Liver (tissue), 9 donors: ENCODE results near the gene GAS7. TPM values are rescaled to one million over a fixed set of nuclear protein-coding genes. Genes with fewer than 3 reads are reported as not detected.

Experiments used
- DNase-seq: peaks from one replicate; pipeline ENCODE4 v3.0.0-alpha.2; 2017; ENCODE audit warnings: low spot score
- H3K27ac ChIP-seq, 2 donors: one replicate each; pipeline ENCODE4 v1.7.0; 2013; ENCODE audit warnings: inconsistent platforms in 2 of 2, low read length in 2 of 2, control low read depth in 1 of 2, low read depth in 1 of 2, mild to moderate bottlenecking in 1 of 2
- H3K27me3 ChIP-seq, 4 donors: one replicate each; pipeline versions ENCODE4 v1.6.1 to v1.7.0; 2013; ENCODE audit warnings: low read length in 3 of 4, inconsistent platforms in 1 of 4, mild to moderate bottlenecking in 1 of 4, moderate library complexity in 1 of 4; ENCODE audit not compliant: control insufficient read depth in 4 of 4, insufficient read depth in 4 of 4
- H3K36me3 ChIP-seq, 4 donors: one replicate each; pipeline versions ENCODE4 v1.6.1 to v1.7.0; 2013; ENCODE audit warnings: low read length in 3 of 4, mild to moderate bottlenecking in 3 of 4, low read depth in 1 of 4, moderate library complexity in 1 of 4; ENCODE audit not compliant: control insufficient read depth in 4 of 4, insufficient read depth in 3 of 4
- H3K4me1 ChIP-seq, 4 donors: one replicate each; pipeline versions ENCODE4 v1.6.1 to v1.7.0; 2013; ENCODE audit warnings: low read length in 3 of 4, mild to moderate bottlenecking in 3 of 4, moderate library complexity in 1 of 4; ENCODE audit not compliant: control insufficient read depth in 4 of 4, insufficient read depth in 4 of 4
- H3K4me3 ChIP-seq, 3 donors: one replicate each; pipeline versions ENCODE4 v1.6.1 to v1.7.0; 2013; ENCODE audit warnings: low read length in 3 of 3, control low read depth in 1 of 3, low read depth in 1 of 3, mild to moderate bottlenecking in 1 of 3
- H3K9ac ChIP-seq, 2 donors: one replicate each; pipeline ENCODE4 v1.7.0; 2013; ENCODE audit warnings: low read length in 2 of 2, mild to moderate bottlenecking in 2 of 2, moderate library complexity in 2 of 2, control low read depth in 1 of 2, low read depth in 1 of 2
- H3K9me3 ChIP-seq, 4 donors: one replicate each; pipeline versions ENCODE4 v1.6.1 to v1.7.0; 2013; ENCODE audit warnings: low read length in 3 of 4; ENCODE audit not compliant: control insufficient read depth in 4 of 4
- ATF3 ChIP-seq: IDR thresholded peaks from 2 replicates; pipeline ENCODE4 v1.6.1; 2016; ENCODE audit warnings: antibody characterized with exemption
- CTCF ChIP-seq: fragments of 150-350 bp; IDR thresholded peaks from 2 replicates; pipeline ENCODE4 v1.5.1; 2017; ENCODE audit warnings: improper control_type of control experiment, low read depth, low read length; ENCODE audit not compliant: missing input control
- EGR1 ChIP-seq, 2 donors: IDR thresholded peaks; 2 replicates each; pipeline ENCODE4 v1.6.1; 2016 to 2018; ENCODE audit warnings: antibody characterized with exemption in 2 of 2, low read depth in 2 of 2
- FOXA1 ChIP-seq: IDR thresholded peaks from 2 replicates; pipeline ENCODE4 v1.6.1; 2016; ENCODE audit warnings: antibody characterized with exemption
- GABPA ChIP-seq, 2 donors: IDR thresholded peaks in 1 of 2; conservative IDR thresholded peaks in 1 of 2; 2 replicates each; pipeline ENCODE4 v1.6.1; 2016; ENCODE audit warnings: antibody characterized with exemption in 2 of 2, mild to moderate bottlenecking in 1 of 2, moderate library complexity in 1 of 2
- HNF4A ChIP-seq, 2 donors: conservative IDR thresholded peaks; 2 replicates each; pipeline ENCODE4 v1.6.1; 2016; ENCODE audit warnings: antibody characterized with exemption in 2 of 2, mild to moderate bottlenecking in 2 of 2
- HNF4G ChIP-seq: IDR thresholded peaks from 2 replicates; pipeline ENCODE4 v1.6.1; 2016; ENCODE audit warnings: antibody characterized with exemption
- JUND ChIP-seq, 2 donors: IDR thresholded peaks; 2 replicates each; pipeline ENCODE4 v1.6.1; 2016; ENCODE audit warnings: antibody characterized with exemption in 2 of 2
- MAX ChIP-seq: IDR thresholded peaks from 2 replicates; pipeline ENCODE4 v1.6.1; 2016; ENCODE audit warnings: antibody characterized with exemption
- NR2F2 ChIP-seq: IDR thresholded peaks from 2 replicates; pipeline ENCODE4 v1.6.1; 2016; ENCODE audit warnings: antibody characterized with exemption
- RAD21 ChIP-seq, 2 donors: IDR thresholded peaks; 2 replicates each; pipeline ENCODE4 v1.6.1; 2016; ENCODE audit warnings: antibody characterized with exemption in 2 of 2, mild to moderate bottlenecking in 2 of 2
- REST ChIP-seq: IDR thresholded peaks from 2 replicates; pipeline ENCODE4 v1.6.1; 2016; ENCODE audit warnings: antibody characterized with exemption, mild to moderate bottlenecking
- RXRA ChIP-seq, 2 donors: IDR thresholded peaks; 2 replicates each; pipeline ENCODE4 v1.6.1; 2017 to 2018; ENCODE audit warnings: antibody characterized with exemption in 2 of 2, mild to moderate bottlenecking in 1 of 2
- YY1 ChIP-seq: IDR thresholded peaks from 2 replicates; pipeline ENCODE4 v1.6.1; 2016; ENCODE audit warnings: antibody characterized with exemption, mild to moderate bottlenecking
- ZBTB33 ChIP-seq: IDR thresholded peaks from 2 replicates; pipeline ENCODE4 v1.6.1; 2016; ENCODE audit warnings: antibody characterized with exemption
- WGBS: extraction: QIAGEN DNeasy Blood & Tissue Kit; methylation state at CpG from one replicate; pipeline ENCODE4 v1.1.7; 2013; 5-methylcytosine and 5-hydroxymethylcytosine counted together
- polyA plus RNA-seq, 2 donors: library from polyadenylated mRNA; stranded (reverse) in 1 of 2; unstranded in 1 of 2; fragments of 200-250 nt in 1 of 2; fragments of >200 nt in 1 of 2; fragmentation: Nextera tagmentation in 1 of 2; extraction: Ambion mirVana in 1 of 2; gene quantifications; one replicate each; pipeline versions ENCODE4 v1.2.1 to v1.2.3, GENCODE V29; 2013 to 2015
- total RNA-seq, 2 donors: library from RNA; depleted of rRNA; stranded (reverse); fragments of >200 nt; gene quantifications; one replicate each; pipeline ENCODE4 v1.2.3, GENCODE V29; 2014
- donor health status: healthy.
- donor health status: healthy.
- donor health status: healthy.
- donor health status: healthy.
- donor health status: healthy.

GAS7 gene
- total and polyA plus RNA-seq, 4 donors, result 0.79 to 6.1 (median 2.5) TPM

- 18% methylated on average over 2 of the region's 2 CpGs for WGBS
- Histone ChIP-seq H3K4me3 (no peak overlapping the region), H3K36me3 (no peaks in the 10 kb centered on the region), H3K27me3 (peaks cover 0 to 5% (median 1%) of the 10 kb centered on the region in 4 donors), H3K9me3 (no peaks in the 10 kb centered on the region), H3K27ac (no peak overlapping the region), H3K9ac (no peak overlapping the region), H3K4me1 (no peaks in the 10 kb centered on the region)
- DNase-seq, result no peak
- TF ChIP-seq YY1, result no peak
- TF ChIP-seq RXRA (IDR thresholded peaks at IDR 0.05), result no peak
- TF ChIP-seq HNF4G, result no peak
- no peak for TF ChIP-seq FOXA1
- TF ChIP-seq RAD21 (IDR thresholded peaks at IDR 0.05), result no peak
- TF ChIP-seq EGR1 (IDR thresholded peaks at IDR 0.05; ENCODE audit: low read depth in 2 of 2), result no peak
- no peak for TF ChIP-seq ZBTB33
- TF ChIP-seq MAX, result no peak
- TF ChIP-seq REST, result no peak
- no peak for TF ChIP-seq HNF4A (conservative IDR thresholded peaks at IDR 0.05)
These were observed 296.3 kb downstream of the GAS7 start for GRCh38 chr17:9902120-9902519.

- WGBS, result 59% methylated on average over 8 of the region's 8 CpGs
- Histone ChIP-seq H3K27ac (peak overlapping the region in 1 of 2 donors; percentile 59), H3K9ac (no peak overlapping the region), H3K4me1 (no peaks in the 10 kb centered on the region), H3K9me3 (no peaks in the 10 kb centered on the region), H3K27me3 (peaks cover 0 to 5% (median under 1%) of the 10 kb centered on the region in 4 donors), H3K4me3 (no peak overlapping the region), H3K36me3 (no peaks in the 10 kb centered on the region)
- no peak for TF ChIP-seq RAD21 (IDR thresholded peaks at IDR 0.05)
- no peak for TF ChIP-seq GABPA (IDR thresholded peaks at IDR 0.05 in 1 of 2, conservative IDR thresholded peaks at IDR 0.05 in 1 of 2)
- no peak for TF ChIP-seq JUND (IDR thresholded peaks at IDR 0.05)
- no peak for TF ChIP-seq ATF3
- no peak for TF ChIP-seq EGR1 (IDR thresholded peaks at IDR 0.05; ENCODE audit: low read depth in 2 of 2)
- TF ChIP-seq ZBTB33, result no peak
- TF ChIP-seq CTCF, result no peak
- no peak for TF ChIP-seq YY1
- TF ChIP-seq NR2F2, result no peak
- TF ChIP-seq MAX, result no peak
- no peak for TF ChIP-seq RXRA (IDR thresholded peaks at IDR 0.05)
- no peak for DNase-seq
These were observed 297.6 kb downstream of the GAS7 start for GRCh38 chr17:9900784-9901183.
